ENCODE results near the gene GPAM.

GPAM gene

DNA sequence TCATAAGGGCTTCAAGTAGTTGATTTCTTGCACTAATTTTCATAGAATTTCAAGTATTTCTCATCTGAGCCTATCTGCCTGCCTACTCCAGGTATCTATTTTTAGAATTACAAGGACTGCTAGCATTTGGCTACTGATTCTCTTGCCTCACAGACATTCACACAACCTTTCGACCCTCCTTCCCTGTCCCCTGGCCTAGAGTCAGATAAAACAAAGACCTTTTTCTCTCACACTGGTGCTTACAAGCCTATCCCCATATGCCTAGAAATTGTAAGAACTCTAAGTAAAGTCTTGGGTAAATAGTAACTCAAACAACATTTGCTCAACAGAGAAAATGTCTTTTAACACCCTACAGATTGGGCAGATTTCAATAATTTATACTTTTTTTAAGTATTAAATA, 6.3 kb downstream of the GPAM start:
- no peak for DNase-seq

GRCh38 chr10:112176543-112176942, 7.0 kb downstream of the GPAM start:
- no peak for DNase-seq

DNA sequence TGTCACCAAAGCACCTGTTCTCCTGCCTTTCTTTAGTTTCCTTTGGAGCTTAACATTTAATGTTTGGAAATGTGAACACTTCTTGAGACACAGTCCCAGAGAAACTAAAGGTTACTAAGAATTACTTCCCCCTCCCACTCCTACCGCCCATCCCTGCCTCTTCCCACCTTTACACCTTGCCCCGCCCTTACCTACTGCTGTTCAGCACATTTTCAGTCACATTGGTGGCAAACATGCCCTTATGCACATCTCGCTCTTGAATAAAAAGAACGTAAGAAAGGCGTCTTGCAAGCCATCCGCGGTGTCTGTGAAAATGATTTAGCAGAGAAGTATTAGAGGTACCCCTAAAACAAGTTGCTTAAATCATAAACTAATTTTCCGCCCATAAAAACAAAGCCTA, 8.2 kb downstream of the GPAM start:
- no peak for DNase-seq

DNA sequence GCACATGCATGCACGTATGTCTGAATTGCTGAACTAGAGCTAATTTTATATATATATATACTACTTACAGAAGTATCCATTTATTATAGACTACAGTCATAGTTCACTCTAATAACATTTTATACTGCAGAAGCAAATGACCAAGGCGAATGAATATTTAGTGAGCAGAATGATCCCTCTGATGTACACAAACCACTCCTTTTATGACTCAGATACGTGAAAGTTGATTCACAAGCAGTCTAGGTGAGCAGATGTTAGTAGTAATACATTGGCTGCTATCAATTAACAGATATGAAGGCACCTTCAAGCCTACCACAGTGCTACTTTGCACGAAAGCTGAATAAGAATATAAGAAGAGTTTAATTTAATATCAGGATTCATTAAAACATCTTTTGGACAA, 10.4 kb downstream of the GPAM start:
- no peak for DNase-seq

- DNase-seq = no peak
Observed at GRCh38 chr10:112168733-112169132, 14.8 kb downstream of the GPAM start.

GRCh38 chr10:112166800-112167199, 16.8 kb downstream of the GPAM start:
- no peak for DNase-seq

DNA sequence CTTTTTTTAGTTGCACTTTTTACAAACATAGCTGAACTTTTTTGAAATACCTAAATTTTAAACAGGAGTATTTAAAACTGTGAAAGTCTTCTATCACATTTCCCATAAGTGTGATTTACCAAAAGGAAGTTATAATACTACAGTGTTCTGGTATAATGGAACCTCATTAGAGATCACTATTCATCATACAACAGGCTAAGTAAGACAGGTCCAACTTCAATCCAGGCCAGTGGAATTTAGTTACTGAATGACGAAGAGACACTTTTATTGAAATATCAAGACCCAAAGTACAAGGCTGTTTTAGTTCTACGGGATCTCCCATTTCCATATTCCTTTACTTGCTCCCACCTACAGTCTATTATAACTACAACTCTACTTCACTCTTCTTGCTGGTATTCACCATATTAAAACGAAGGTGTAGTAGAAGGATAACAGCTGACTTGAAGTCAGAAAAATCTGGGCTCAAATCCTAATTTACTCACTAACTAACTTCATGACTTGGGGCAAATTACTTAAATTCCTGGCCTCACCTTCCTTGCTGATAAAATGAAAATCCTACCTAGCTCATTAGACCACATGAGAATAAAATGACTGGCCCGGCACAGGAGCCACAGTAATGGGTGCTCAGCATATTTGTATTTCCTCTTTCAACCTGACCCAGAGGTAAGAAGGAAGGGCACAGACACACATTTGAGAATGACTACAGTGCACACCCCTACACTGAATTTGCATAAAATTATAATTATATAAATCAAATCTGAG, 21.6 kb downstream of the GPAM start:
- DNase-seq = no peak

- DNase-seq = no peak
Observed at GRCh38 chr10:112160834-112161233, 22.7 kb downstream of the GPAM start.

DNA sequence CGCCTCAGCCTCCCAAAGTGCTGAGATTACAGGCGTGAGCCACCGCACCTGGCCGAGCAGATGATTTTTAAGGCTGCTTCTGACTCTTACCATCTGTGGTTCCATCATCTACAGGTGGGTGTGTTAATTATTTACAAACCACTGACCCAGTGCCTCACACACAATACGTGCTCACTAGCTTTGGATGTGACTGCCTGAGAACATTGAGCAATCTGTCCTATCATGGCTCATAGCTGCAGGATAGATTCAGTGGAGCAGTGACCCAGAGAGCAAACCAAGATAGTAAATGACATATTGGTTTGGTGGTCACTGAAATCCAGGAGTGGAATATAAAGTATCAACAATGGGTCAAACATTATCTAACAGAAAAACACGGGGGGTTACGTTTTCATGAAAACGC, 24.1 kb downstream of the GPAM start:
- DNase-seq = no peak

DNA sequence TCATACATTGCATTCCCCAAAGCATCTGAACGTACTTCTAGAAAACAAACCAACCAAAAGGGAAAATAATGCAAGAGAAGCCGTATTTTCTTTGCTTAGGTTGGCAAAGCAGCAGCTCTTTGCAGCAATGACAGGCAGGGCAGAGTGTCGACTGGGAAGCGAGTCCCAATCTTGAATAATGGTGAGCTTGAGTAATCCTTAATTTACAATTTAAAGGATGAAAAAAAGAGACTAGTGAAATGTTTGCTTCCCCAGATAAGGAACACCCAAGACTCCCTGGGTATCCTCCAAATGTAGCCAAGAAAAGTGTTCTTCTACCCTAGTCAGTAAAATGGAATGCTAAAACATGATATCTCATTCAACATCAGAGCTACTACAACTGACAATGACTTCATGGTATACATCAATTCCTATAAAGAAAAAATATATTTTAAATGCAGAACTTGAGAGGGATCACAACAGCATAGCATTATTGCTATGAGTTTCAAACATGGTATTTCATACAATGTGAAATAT, 32.0 kb downstream of the GPAM start:
- no peak for DNase-seq

GRCh38 chr10:112148331-112148730, 35.2 kb downstream of the GPAM start:
- DNase-seq = no peak

DNA sequence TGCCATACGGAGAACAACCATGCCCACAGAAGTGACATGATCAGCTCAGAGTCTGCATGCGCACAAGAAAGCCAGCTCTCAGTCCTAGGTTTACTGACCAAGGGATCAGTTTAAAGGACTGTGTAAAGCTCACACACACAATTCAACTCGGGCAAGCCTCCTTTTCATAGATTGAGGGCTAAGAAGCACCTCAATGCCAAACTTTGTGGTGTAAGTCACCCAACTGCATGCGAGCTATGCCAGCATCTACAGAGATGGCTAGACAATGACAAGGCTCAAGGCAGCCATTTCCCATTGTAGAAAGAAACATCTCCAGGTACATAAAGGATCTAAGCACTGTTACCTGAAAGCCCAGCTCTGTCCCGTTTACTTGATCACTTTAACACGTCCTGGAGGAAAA, 36.8 kb downstream of the GPAM start:
- DNase-seq = no peak

DNA sequence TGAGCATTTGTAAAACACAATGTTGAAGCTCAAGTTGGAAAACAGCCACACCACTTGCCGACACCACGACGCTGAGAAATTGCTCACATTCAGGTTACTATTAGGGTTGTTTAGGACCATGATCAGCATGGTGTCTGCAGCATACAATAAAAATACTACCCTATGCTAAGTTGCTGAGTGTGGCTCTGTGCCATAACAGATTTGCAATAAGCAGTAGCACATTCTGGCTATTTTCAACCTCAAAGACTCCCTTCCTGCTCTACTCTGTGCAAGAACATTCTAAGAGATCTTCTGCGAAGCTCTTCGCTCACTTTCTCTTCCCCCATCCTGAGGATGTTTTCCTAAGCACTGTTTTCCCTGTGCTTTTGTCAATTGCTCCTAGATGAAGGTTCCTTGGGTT, 38.3 kb downstream of the GPAM start:
- no peak for DNase-seq

- no peak for DNase-seq
Observed at GRCh38 chr10:112143420-112143819, 40.1 kb downstream of the GPAM start.

- DNase-seq = no peak
Observed at GRCh38 chr10:112141292-112141691, 42.3 kb downstream of the GPAM start.

DNA sequence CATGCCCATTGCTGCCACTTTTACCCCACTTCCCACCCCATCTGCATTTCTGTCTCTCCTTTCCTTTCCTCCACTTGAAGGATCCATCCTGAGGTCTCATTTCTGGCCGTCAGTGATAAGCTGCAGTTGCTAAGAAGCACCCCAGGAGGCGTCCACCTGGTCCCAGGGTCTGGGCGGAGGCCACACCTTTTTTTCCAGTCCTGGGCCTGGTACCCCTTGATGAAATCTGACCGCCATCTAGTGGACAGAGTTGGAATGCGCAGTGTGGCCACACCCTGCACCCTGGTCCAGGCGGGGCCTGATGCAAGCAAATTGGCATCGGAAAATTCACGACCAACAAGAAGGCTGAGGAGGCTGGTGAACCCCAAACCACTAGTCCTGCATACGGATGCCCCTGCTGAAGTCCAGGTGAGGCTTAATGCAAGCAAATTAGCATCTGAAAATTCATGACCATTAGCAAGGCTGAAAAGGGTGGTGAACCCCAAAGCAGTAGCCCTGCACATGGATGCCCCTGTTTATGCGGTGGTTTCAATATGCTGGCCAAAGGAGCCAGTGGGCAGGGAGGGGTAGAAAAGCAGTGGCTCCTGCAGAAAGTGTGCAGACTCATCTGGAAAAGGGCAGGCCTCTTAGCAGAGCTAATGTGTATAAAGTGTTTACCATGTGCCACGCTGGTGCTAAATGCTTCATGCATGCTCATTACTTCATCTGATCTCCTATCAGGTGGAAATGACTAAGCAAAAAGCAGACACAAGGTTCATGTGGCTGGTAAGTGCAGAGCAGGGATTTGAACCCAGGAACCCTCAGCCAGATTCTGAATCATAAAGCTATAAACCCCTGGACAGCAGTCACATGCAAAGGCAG, 43.2 kb downstream of the GPAM start:
- peak; percentile 10 for DNase-seq

- DNase-seq = no peak
Observed at GRCh38 chr10:112139176-112139575, 44.4 kb downstream of the GPAM start.

- DNase-seq = peak; percentile 9
Observed at GRCh38 chr10:112137154-112137987, 46.2 kb downstream of the GPAM start.

DNA sequence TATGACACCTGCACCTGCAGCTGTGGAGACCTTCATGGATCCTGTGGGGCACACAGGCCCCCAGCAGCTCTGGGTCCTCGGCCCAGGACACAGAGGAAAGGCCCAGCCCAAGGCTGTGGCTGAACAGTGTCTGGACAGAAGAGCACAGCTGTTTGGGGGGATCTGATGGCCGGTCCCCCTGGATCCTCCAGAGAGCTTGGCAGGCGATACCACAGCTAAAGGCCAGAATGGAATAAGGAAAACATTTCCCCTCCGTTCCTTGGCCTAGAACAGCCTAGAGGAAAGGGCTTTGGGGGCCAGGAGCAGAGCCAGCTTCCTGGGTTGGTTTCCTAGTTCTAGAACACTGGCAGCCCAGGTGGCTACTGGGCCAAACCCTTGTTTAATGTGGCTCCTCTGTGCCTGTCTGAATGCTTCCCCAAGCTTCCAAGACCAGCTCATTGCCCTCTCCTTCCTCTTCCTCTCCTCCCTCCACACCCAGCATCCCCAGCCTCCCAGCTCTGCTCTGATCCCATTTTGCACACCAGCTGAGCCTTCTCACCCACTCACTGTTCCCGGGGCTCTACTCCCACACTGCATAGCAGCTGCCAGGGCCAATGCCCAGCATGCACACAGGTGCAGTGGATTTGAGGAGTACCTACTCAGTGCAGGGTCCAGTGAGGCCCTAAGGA, 46.9 kb downstream of the GPAM start:
- DNase-seq = no peak

GRCh38 chr10:112135604-112136003, 48.0 kb downstream of the GPAM start:
- no peak for DNase-seq

- no peak for DNase-seq
Observed at GRCh38 chr10:112132435-112132834, 51.1 kb downstream of the GPAM start.

DNA sequence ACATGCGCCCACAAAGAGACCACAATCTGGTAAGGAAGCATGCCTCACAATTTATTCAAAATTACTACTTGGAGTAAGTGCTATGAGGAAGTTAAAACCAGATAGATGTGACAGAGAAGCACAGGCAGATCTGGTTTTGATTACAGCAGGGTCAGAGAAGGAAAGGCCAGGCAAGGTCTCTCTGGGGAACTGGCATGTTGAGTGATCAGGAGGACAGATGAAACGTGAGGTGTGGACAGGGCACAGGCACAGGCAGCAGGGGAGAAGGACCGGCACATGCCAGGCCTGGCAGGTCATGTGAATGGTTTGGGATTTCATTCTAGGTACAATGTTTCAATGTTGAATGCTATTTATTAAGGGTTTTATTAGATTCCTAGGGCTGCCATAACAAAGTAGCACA, 51.6 kb downstream of the GPAM start:
- no peak for DNase-seq

- no peak for DNase-seq
Observed at GRCh38 chr10:112131346-112131745, 52.2 kb downstream of the GPAM start.
